Mucosa of descending colon (tissue), 3 donors: Measurements from ENCODE around the gene IL15RA. TPM values are rescaled to one million over a fixed set of nuclear protein-coding genes. Genes with fewer than 3 reads are reported as not detected.

Experiments
- ATAC-seq: fragments of 200-7000 bp; cut with Tn5 transposase; one replicate; pipeline ENCODE4 v1.9.1; 2020; ENCODE audit warnings: mild to moderate bottlenecking, moderate library complexity
- DNase-seq, 3 donors: peaks; one replicate each; pipeline ENCODE4 v3.0.0-alpha.2; 2020
- H3K36me3 ChIP-seq: fragments of 200-600 bp; one replicate; pipeline ENCODE4 v1.8.0; 2021; ENCODE audit warnings: low read depth, mild to moderate bottlenecking
- H3K4me1 ChIP-seq: fragments of 200-600 bp; one replicate; pipeline ENCODE4 v1.8.0; 2021; ENCODE audit warnings: low read depth, mild to moderate bottlenecking
- H3K4me3 ChIP-seq: fragments of 200-600 bp; one replicate; pipeline ENCODE4 v1.8.0; 2021; ENCODE audit warnings: mild to moderate bottlenecking
- H3K9me3 ChIP-seq: fragments of 200-600 bp; one replicate; pipeline ENCODE4 v1.8.0; 2021; ENCODE audit warnings: mild to moderate bottlenecking
- intact Hi-C, 2 donors: fragments of 100-400 bp; cut with DNase I in 1 of 2; cut with micrococcal nuclease in 1 of 2; formaldehyde crosslinking; loops; one replicate each; pipeline versions ENCODE4 v1.11.0 to v1.11.1; 2022; cut with DNase I, micrococcal nuclease
- total RNA-seq, 3 donors: library from RNA; stranded (reverse); fragmentation: NEBNext Ultra II Directional in 2 of 3; extraction: Animal tissue kit (Norgen Biotek cat#: 25700) in 2 of 3; gene quantifications; one replicate each; pipeline versions ENCODE4 v1.2.1 to v1.2.4, GENCODE V29; 2021 to 2023
- TF ChIP-seq, protein P1 (sequence below): fragments of 200-600 bp; IDR thresholded peaks from one replicate; pipeline ENCODE4 v1.8.0; 2022; ENCODE audit warnings: antibody characterized with exemption, mild to moderate bottlenecking
- donor health status: DM: no; HTN: no; CAD: no; lungs with moderate emphysema.
- donor health status: DM: no; HTN: no; CAD: no.
- donor health status: DM: no; HTN: yes; CAD: no.

Gene IL15RA
- total RNA-seq, 3 donors from 2014 or later, result 19.4 to 26.6 (median 20.6) TPM

DNA sequence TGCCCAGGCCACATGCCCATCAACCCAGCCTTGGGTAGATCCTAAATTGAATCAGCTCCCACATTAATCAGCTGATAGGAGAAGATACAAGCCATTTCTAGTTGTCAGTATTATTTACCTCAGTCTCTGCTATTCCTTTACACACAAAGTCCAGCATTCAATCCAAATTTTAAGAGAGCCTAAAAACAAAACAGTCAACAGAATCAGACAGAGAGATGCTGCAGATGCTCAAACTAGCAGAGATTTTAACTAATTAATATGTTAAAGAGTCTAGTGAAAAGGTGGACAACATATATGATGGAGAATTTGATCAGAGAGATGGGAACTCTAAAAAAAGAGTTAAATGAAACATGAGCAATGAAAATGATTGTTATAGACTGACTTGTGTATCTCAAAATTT lies 14.4 kb upstream of the IL15RA start:
- ATAC-seq (no peak), DNase-seq (no peak)
- Histone ChIP-seq H3K4me1 (no peaks in the 10 kb centered on the region), H3K4me3 (no peak overlapping the region), H3K36me3 (no peaks in the 10 kb centered on the region), H3K9me3 (peaks cover 4% of the 10 kb centered on the region)
- intact Hi-C loops, result no loop called here
- TF ChIP-seq, protein P1, sequence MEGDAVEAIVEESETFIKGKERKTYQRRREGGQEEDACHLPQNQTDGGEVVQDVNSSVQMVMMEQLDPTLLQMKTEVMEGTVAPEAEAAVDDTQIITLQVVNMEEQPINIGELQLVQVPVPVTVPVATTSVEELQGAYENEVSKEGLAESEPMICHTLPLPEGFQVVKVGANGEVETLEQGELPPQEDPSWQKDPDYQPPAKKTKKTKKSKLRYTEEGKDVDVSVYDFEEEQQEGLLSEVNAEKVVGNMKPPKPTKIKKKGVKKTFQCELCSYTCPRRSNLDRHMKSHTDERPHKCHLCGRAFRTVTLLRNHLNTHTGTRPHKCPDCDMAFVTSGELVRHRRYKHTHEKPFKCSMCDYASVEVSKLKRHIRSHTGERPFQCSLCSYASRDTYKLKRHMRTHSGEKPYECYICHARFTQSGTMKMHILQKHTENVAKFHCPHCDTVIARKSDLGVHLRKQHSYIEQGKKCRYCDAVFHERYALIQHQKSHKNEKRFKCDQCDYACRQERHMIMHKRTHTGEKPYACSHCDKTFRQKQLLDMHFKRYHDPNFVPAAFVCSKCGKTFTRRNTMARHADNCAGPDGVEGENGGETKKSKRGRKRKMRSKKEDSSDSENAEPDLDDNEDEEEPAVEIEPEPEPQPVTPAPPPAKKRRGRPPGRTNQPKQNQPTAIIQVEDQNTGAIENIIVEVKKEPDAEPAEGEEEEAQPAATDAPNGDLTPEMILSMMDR, result no peak

DNA sequence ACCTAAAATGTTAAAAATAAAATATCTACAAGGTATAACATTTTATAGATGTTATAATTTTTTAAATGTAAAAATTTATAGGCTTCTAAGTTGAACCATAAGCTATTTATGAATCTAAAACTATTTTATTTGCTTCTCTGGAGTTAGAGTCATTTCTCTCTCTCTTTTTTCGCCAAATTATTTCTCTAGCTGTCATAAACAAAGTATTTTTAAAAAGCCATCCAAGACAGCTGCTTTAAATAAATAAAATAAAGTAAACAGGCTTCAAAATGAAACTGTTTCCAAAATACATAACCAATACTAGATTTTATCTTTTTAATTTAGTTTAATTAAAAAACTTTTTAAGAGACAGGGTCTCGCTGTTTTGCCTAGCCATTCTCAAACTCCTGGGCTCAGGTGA lies 12.4 kb upstream of the IL15RA start:
- Histone ChIP-seq H3K4me1 (no peaks in the 10 kb centered on the region), H3K9me3 (peaks cover 4% of the 10 kb centered on the region), H3K36me3 (no peaks in the 10 kb centered on the region), H3K4me3 (no peak overlapping the region)
- DNase-seq (no peak), ATAC-seq (no peak)
- TF ChIP-seq, protein P1, result no peak
- intact Hi-C loops, result no loop called here

DNA sequence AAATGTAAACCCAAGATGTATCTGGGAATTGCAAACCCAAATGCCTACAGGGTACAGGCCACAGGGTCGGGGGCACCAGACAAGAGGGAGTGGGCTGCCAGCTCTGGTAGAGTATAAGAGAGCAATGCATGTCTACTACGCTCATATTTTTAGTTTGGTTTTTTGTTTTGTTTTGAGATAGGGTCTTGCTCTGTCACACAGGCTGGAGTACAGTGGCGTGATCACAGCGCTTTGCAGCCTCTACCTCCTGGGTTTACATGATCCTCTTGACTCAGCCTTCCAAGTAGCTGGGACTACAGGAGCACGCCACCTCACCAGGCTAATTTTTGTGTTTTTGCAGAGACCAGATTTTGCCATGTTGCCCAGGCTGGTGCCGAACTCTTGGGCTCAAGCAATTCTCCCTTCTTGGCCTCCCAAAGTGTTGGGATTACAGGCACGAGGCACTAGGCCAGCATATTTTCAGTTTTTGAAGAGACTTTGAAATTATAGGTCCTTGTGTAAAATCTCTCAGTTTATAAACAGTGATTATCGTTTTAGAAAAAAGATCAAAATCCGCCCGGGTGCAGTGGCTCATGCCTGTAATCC lies 11.1 kb upstream of the IL15RA start:
- no peaks in the 10 kb centered on the region for H3K36me3 ChIP-seq
- no peaks in the 10 kb centered on the region for H3K4me1 ChIP-seq
- DNase-seq (no peak), ATAC-seq (no peak)
- peaks cover 4% of the 10 kb centered on the region for H3K9me3 ChIP-seq
- intact Hi-C loops, result no loop called here
- no peak overlapping the region for H3K4me3 ChIP-seq
- TF ChIP-seq, protein P1, result no peak

- TF ChIP-seq, protein P1, result no peak
- Histone ChIP-seq H3K4me1 (no peaks in the 10 kb centered on the region), H3K36me3 (no peaks in the 10 kb centered on the region), H3K9me3 (peaks cover 4% of the 10 kb centered on the region), H3K4me3 (no peak overlapping the region)
- ATAC-seq (peak; percentile 80), DNase-seq (peak in 1 of 3 donors; percentile 50)
- intact Hi-C loops, result no loop called here
These were observed 10.4 kb upstream of the IL15RA start for GRCh38 chr10:5987747-5988146.

- Histone ChIP-seq H3K4me3 (no peak overlapping the region), H3K9me3 (no peaks in the 10 kb centered on the region), H3K36me3 (no peaks in the 10 kb centered on the region), H3K4me1 (no peaks in the 10 kb centered on the region)
- ATAC-seq (no peak), DNase-seq (no peak)
- intact Hi-C loops, result no loop called here
- TF ChIP-seq, protein P1, result no peak
These were observed 7.7 kb upstream of the IL15RA start for GRCh38 chr10:5985029-5985428.

- H3K36me3 ChIP-seq, result no peaks in the 10 kb centered on the region
- DNase-seq (no peak), ATAC-seq (peak; percentile 13)
- H3K9me3 ChIP-seq, result no peaks in the 10 kb centered on the region
- no peaks in the 10 kb centered on the region for H3K4me1 ChIP-seq
- H3K4me3 ChIP-seq, result no peak overlapping the region
- TF ChIP-seq, protein P1, result no peak
- intact Hi-C loops, result no loop called here
These were observed 6.4 kb upstream of the IL15RA start for GRCh38 chr10:5983774-5984173.
